Neutrophil (primary cell): Measurements from ENCODE around the gene MLF2.

Source experiments
- H3K27ac ChIP-seq: fragments of 200-600 bp; sonication (generic); 2 replicates; pipeline ENCODE4 v1.5.1; 2016; ENCODE audit warnings: mild to moderate bottlenecking, moderate library complexity
- H3K27me3 ChIP-seq: fragments of 200-600 bp; sonication (generic); 2 replicates; pipeline ENCODE4 v1.6.0; 2016; ENCODE audit warnings: mild to moderate bottlenecking
- H3K36me3 ChIP-seq: fragments of 200-600 bp; sonication (generic); 2 replicates; pipeline ENCODE4 v1.5.1; 2017
- H3K4me1 ChIP-seq, 2 experiments: fragments of 200-600 bp in 1 of 2; sonication (generic) in 1 of 2; 1 replicate in 1 of 2; 2 replicates in 1 of 2; pipeline versions ENCODE4 v1.5.1 to v1.6.1; 2013 to 2016; ENCODE audit warnings: low read depth in 1 of 2, low read length in 1 of 2, mild to moderate bottlenecking in 1 of 2, moderate library complexity in 1 of 2; ENCODE audit not compliant: control insufficient read depth in 1 of 2, insufficient read depth in 1 of 2
- H3K4me3 ChIP-seq, 2 experiments: fragments of 200-600 bp in 1 of 2; sonication (generic) in 1 of 2; 1 replicate in 1 of 2; 2 replicates in 1 of 2; pipeline ENCODE4 v1.5.1; 2013 to 2016; ENCODE audit warnings: low read depth in 1 of 2, low read length in 1 of 2, mild to moderate bottlenecking in 1 of 2, moderate library complexity in 1 of 2
- H3K9me3 ChIP-seq: fragments of 200-600 bp; sonication (generic); 2 replicates; pipeline ENCODE4 v1.5.1; 2016
- TF ChIP-seq, protein P1 (sequence below): fragments of 200-600 bp; sonication (generic); IDR thresholded peaks from 2 replicates; pipeline ENCODE4 v1.5.1; 2016; ENCODE audit warnings: antibody characterized with exemption

Gene MLF2

DNA sequence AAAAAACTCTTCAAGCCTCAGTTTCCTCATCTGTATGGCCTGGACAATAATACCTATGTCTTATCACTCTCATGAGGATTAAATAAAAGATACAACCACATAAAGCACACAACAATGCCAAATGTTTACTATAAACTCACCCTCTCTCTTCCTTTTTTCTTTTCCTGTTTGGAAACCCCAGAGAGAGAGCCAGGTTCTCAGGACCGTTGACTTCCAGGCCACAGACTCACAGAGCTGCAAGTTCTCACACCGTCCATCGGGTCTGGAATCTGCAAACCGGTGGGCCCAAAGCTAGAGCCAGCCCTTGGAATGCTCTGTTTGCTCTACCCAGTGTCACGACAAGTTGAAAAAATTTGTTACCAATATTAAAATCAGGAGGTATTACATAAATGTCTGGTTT lies 31.8 kb upstream of the MLF2 start:
- Histone ChIP-seq H3K4me1 (peaks cover 27 to 30% of the 10 kb centered on the region in 2 experiments), H3K36me3 (no peaks in the 10 kb centered on the region), H3K4me3 (no peak overlapping the region), H3K27ac (peak overlapping the region; percentile 77), H3K9me3 (no peaks in the 10 kb centered on the region), H3K27me3 (no peaks in the 10 kb centered on the region)
- TF ChIP-seq, protein P1, sequence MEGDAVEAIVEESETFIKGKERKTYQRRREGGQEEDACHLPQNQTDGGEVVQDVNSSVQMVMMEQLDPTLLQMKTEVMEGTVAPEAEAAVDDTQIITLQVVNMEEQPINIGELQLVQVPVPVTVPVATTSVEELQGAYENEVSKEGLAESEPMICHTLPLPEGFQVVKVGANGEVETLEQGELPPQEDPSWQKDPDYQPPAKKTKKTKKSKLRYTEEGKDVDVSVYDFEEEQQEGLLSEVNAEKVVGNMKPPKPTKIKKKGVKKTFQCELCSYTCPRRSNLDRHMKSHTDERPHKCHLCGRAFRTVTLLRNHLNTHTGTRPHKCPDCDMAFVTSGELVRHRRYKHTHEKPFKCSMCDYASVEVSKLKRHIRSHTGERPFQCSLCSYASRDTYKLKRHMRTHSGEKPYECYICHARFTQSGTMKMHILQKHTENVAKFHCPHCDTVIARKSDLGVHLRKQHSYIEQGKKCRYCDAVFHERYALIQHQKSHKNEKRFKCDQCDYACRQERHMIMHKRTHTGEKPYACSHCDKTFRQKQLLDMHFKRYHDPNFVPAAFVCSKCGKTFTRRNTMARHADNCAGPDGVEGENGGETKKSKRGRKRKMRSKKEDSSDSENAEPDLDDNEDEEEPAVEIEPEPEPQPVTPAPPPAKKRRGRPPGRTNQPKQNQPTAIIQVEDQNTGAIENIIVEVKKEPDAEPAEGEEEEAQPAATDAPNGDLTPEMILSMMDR = no peak

DNA sequence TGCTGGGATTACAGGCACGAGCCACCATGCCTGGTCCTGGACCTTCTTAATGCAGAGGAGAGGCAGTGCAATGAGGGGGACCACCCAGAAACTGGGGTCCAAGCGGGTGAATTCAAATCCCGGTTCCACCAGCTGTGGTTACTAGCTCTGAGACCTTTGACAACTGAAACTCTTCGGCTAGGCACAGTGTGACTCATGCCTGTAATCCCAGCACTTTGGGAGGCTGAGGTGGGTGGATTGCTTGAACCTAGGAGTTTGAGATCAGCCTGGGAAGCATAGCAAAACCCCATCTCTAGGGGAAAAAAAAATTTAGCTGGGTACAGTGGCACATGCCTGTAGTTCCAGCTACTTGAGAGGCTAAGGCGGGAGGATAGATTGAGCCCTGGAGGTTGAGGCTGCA lies 31.4 kb upstream of the MLF2 start:
- Histone ChIP-seq H3K4me3 (no peak overlapping the region), H3K36me3 (no peaks in the 10 kb centered on the region), H3K4me1 (peaks cover 23 to 25% of the 10 kb centered on the region in 2 experiments), H3K27ac (peak overlapping the region; percentile 77), H3K27me3 (no peaks in the 10 kb centered on the region), H3K9me3 (no peaks in the 10 kb centered on the region)
- TF ChIP-seq, protein P1 = no peak

DNA sequence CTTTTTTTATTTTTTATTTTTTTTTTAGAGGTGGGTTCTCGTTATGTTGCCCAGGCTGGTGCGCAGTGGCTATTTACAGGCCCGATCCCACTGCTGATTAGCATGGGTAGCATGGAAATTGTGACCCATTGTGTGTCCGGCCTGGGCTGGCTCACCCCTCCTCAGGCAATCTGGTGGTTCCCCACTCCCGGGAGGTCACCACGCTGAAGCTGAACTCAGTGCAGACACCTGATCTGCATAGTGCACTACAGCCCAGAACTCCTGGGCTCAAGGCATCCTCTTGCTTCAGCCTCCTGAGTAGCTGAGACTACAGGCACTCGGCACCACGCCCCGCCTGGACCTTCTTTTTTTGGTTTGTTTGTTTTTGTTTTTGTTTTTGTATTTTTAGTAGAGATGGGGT lies 30.9 kb upstream of the MLF2 start:
- Histone ChIP-seq H3K4me1 (peaks cover 22 to 25% of the 10 kb centered on the region in 2 experiments), H3K4me3 (no peak overlapping the region)

DNA sequence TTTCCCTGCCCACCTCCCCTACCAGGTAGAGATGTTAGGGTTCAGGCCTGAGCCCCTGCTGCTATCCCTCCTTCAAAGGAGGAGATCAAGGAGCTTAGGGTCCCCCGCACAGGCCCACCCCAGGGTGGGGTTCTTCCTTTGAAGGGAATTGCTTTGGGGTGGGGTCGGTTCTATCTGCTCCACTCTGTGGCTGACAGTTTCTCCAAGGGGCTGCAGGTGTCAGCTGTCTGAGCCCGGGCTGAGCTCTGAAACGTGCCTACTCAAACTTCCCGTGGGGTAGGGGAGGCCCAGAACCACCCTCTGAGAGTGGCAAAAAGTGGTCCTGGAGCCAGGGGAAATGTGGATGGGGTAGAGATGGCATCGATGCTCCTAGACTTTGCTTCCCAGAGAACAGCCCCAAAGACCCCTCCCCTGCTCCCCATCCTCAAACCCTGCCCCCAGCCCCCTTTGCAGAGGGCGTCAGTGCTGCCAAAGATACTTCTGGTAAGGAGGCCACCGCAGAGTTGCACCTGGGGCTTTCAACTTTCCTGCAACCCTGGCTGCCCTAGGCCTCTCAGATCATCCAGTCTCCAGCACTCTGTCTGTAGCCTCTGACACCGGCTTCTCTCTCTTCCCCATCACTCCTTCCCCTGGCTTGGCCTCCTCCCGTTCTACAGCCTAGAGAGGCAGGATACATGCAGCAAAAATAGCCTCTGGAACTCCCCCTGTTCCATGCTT lies 30.1 kb upstream of the MLF2 start:
- no peaks in the 10 kb centered on the region for H3K36me3 ChIP-seq
- no peak overlapping the region for H3K4me3 ChIP-seq
- peaks cover 30 to 33% of the 10 kb centered on the region in 2 experiments for H3K4me1 ChIP-seq
- TF ChIP-seq, protein P1 = no peak
- no peaks in the 10 kb centered on the region for H3K9me3 ChIP-seq
- H3K27ac ChIP-seq = no peak overlapping the region
- H3K27me3 ChIP-seq = peaks cover 8% of the 10 kb centered on the region

More for the DNA sequence above, 30.9 kb upstream of the MLF2 start:
- H3K27ac ChIP-seq = peak overlapping the region; percentile 77
- no peaks in the 10 kb centered on the region for H3K9me3 ChIP-seq
- no peaks in the 10 kb centered on the region for H3K27me3 ChIP-seq
- no peaks in the 10 kb centered on the region for H3K36me3 ChIP-seq
- TF ChIP-seq, protein P1 = no peak

DNA sequence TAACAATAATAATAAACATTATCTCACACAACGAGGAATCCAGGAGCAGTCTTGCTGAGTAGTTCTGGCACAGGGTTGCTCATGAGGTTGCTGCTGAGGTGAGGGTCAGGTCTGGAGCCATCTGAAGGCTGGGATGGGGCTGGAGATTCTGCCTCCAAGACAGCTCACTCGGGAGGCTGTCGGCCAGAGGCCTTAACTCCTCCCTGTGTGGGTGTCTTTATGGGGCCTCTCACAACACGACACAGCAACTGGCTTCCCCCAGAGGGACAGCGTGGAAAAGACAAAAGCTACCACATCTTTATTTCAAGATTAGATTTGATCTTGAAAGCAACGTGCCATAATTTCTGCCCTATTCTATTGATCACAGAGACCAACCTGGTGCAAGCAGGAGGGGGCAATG lies 29.2 kb upstream of the MLF2 start:
- H3K27ac ChIP-seq = no peak overlapping the region
- TF ChIP-seq, protein P1 = no peak

More for the DNA sequence above, 29.2 kb upstream of the MLF2 start:
- H3K27me3 ChIP-seq = peaks cover 17% of the 10 kb centered on the region
- no peaks in the 10 kb centered on the region for H3K36me3 ChIP-seq
- H3K4me1 ChIP-seq = peaks cover 30 to 35% of the 10 kb centered on the region in 2 experiments
- H3K4me3 ChIP-seq = no peak overlapping the region
- H3K9me3 ChIP-seq = no peaks in the 10 kb centered on the region
